GM12878 (cell line): Measurements from ENCODE around the gene MIS12. TPM values are rescaled to one million over a fixed set of nuclear protein-coding genes. Genes with fewer than 3 reads are reported as not detected.

Source experiments
- ATAC-seq: fragments of 200-7000 bp; cut with Tn5 transposase; 3 replicates; pipeline ENCODE4 v1.9.1; 2020; ENCODE audit warnings: mild to moderate bottlenecking, moderate library complexity
- BruUV-seq: library from RNA; stranded (reverse); fragments of 400-500 nt; replicated peaks from 2 replicates; lab custom pipeline; 2021; lab: Mats Ljungman, UMichigan
- CTCF ChIA-PET: fragments of 300-600 bp; sonication (Branson Sonifier 250); formaldehyde crosslinking; extraction: SDS; loops from one replicate; lab custom pipeline; 2021; ENCODE audit warnings: inconsistent platforms; lab: Yijun Ruan, JAX
- POLR2A ChIA-PET: fragments of 350-600 bp; formaldehyde crosslinking; extraction: SDS; loops from one replicate; lab custom pipeline; 2021; ENCODE audit warnings: inconsistent platforms; lab: Charles Lee
- RAD21 ChIA-PET: fragments of 300-600 bp; sonication (Branson Sonifier 250); formaldehyde crosslinking; loops from one replicate; lab custom pipeline; 2023; ENCODE audit warnings: antibody characterized with exemption; ENCODE audit not compliant: unreplicated experiment; lab: Charles Lee
- SMC1A ChIA-PET: fragments of 300-600 bp; sonication (Branson Sonifier 250); formaldehyde crosslinking; loops from one replicate; lab custom pipeline; 2023; ENCODE audit not compliant: unreplicated experiment, uncharacterized antibody; lab: Charles Lee
- DNase-seq: peaks from one replicate; pipeline ENCODE4 v3.0.0-alpha.2; 2011; ENCODE audit warnings: low read depth, low spot score
- FAIRE-seq: peaks from 3 replicates; lab custom pipeline; 2011; peaks lifted over from hg19 to GRCh38; lab: Jason Lieb, UNC
- H2AFZ ChIP-seq: 2 replicates; pipeline ENCODE4 v1.6.0; 2011; ENCODE audit warnings: low read depth, low read length, control low read depth; ENCODE audit not compliant: control insufficient read depth
- H3K27ac ChIP-seq: 2 replicates; pipeline ENCODE4 v1.5.1; 2011; ENCODE audit warnings: control low read depth; ENCODE audit not compliant: control insufficient read depth, insufficient read depth
- H3K27me3 ChIP-seq, 2 experiments: replicated peaks in 1 of 2; 2 replicates each; pipeline versions ENCODE4 v1.6.0 to v1.6.1; 2011; ENCODE audit warnings: low read length in 1 of 2; ENCODE audit not compliant: control insufficient read depth in 2 of 2, insufficient read depth in 2 of 2
- H3K36me3 ChIP-seq, 2 experiments: 2 replicates each; pipeline ENCODE4 v1.5.1; 2011; ENCODE audit warnings: low read length in 1 of 2; ENCODE audit not compliant: control insufficient read depth in 2 of 2, insufficient read depth in 2 of 2
- H3K4me1 ChIP-seq: 2 replicates; pipeline ENCODE4 v1.6.1; 2011; ENCODE audit warnings: mild to moderate bottlenecking, low read length, moderate library complexity, mixed read lengths; ENCODE audit not compliant: control insufficient read depth, insufficient read depth
- H3K4me2 ChIP-seq: 2 replicates; pipeline ENCODE4 v1.6.0; 2011; ENCODE audit warnings: control low read depth; ENCODE audit not compliant: control insufficient read depth, insufficient read depth
- H3K4me3 ChIP-seq: fragments of 200-600 bp; sonication (generic); 2 replicates; pipeline ENCODE4 v1.5.1; 2016
- H3K79me2 ChIP-seq: 2 replicates; pipeline ENCODE4 v1.6.0; 2011; ENCODE audit warnings: low read length; ENCODE audit not compliant: control insufficient read depth, insufficient read depth
- H3K9ac ChIP-seq: 2 replicates; pipeline ENCODE4 v1.8.0; 2011; ENCODE audit warnings: low read length, control low read depth, mixed read lengths; ENCODE audit not compliant: control insufficient read depth, insufficient read depth
- H3K9me3 ChIP-seq: replicated peaks from 3 replicates; pipeline ENCODE4 v1.5.1; 2011; ENCODE audit warnings: mild to moderate bottlenecking, low read length; ENCODE audit not compliant: control insufficient read depth, insufficient read depth
- H4K20me1 ChIP-seq: 2 replicates; pipeline ENCODE4 v1.6.0; 2011; ENCODE audit not compliant: control insufficient read depth, insufficient read depth
- BCLAF1 ChIP-seq: fragments of 450-650 bp; IDR thresholded peaks from 2 replicates; pipeline ENCODE4 v1.6.1; 2017; ENCODE audit warnings: antibody characterized with exemption, mild to moderate bottlenecking, moderate library complexity
- CBX5 ChIP-seq: sonication (generic); IDR thresholded peaks from 2 replicates; pipeline ENCODE4 v1.6.1; 2016; ENCODE audit warnings: low read depth, moderate library complexity, mild to moderate bottlenecking, inconsistent platforms
- EGR1 ChIP-seq, 2 experiments: IDR thresholded peaks; 1 replicate in 1 of 2; 2 replicates in 1 of 2; pipeline ENCODE4 v1.6.1; 2011 to 2012; ENCODE audit warnings: low read depth in 2 of 2, low read length in 2 of 2, borderline replicate concordance in 1 of 2, mild to moderate bottlenecking in 1 of 2, moderate library complexity in 1 of 2
- EZH2 ChIP-seq: IDR thresholded peaks from 2 replicates; pipeline ENCODE4 v1.6.1; 2012; ENCODE audit warnings: low read depth, mild to moderate bottlenecking, control low read depth, inconsistent platforms, low read length, borderline replicate concordance; ENCODE audit not compliant: control insufficient read depth
- IRF5 ChIP-seq: fragments of 450-650 bp; IDR thresholded peaks from 2 replicates; pipeline ENCODE4 v1.6.1; 2017; ENCODE audit warnings: borderline replicate concordance
- KLF5 ChIP-seq: fragments of 450-650 bp; IDR thresholded peaks from 2 replicates; pipeline ENCODE4 v1.6.1; 2014; ENCODE audit warnings: mild to moderate bottlenecking; ENCODE audit not compliant: partially characterized antibody
- MEF2B ChIP-seq: fragments of 450-650 bp; IDR thresholded peaks from 2 replicates; pipeline ENCODE4 v1.6.1; 2018; ENCODE audit warnings: mild to moderate bottlenecking, moderate library complexity; ENCODE audit not compliant: partially characterized antibody, poor library complexity, severe bottlenecking
- NKRF ChIP-seq: fragments of 450-650 bp; conservative IDR thresholded peaks from 2 replicates; pipeline ENCODE4 v1.6.1; 2017; ENCODE audit warnings: mild to moderate bottlenecking, moderate library complexity
- RELA ChIP-seq: fragments of 450-650 bp; IDR thresholded peaks from 2 replicates; pipeline ENCODE4 v1.8.0; 2014; ENCODE audit warnings: borderline replicate concordance; ENCODE audit not compliant: partially characterized antibody
- TBL1XR1 ChIP-seq: IDR thresholded peaks from 2 replicates; pipeline ENCODE4 v1.6.1; 2012; ENCODE audit warnings: low read depth, low read length, improper control_type of control experiment
- ZNF622 ChIP-seq: fragments of 450-650 bp; IDR thresholded peaks from 2 replicates; pipeline ENCODE4 v1.6.1; 2017; ENCODE audit warnings: mild to moderate bottlenecking, inconsistent platforms
- WGBS: methylation state at CpG from one replicate; pipeline ENCODE4 v1.1.6; 2016; ENCODE audit warnings: low lambda C conversion rate; ENCODE audit not compliant: insufficient replicate concordance, insufficient coverage; ENCODE audit errors: missing lambda C conversion rate; 5-methylcytosine and 5-hydroxymethylcytosine counted together
- in situ Hi-C: fragments of 300-500 bp; cut with MboI; formaldehyde crosslinking; loops from 9 replicates; pipeline ENCODE4 v1.14.3; 2018; ENCODE audit warnings: mixed read lengths
- intact Hi-C: fragments of 100-400 bp; cut with micrococcal nuclease; formaldehyde crosslinking; loops from one replicate; pipeline ENCODE4 v1.14.2; 2022; ENCODE audit not compliant: unreplicated experiment
- polyA plus RNA-seq, 11 experiments: library from polyadenylated mRNA; depleted of rRNA in 4 of 11; unstranded in 6 of 11; stranded (reverse) in 5 of 11; fragments of >200 nt; fragmentation: Nextera tagmentation in 4 of 11; fragmentation: Illumina TruSeq in 1 of 11; extraction: Ambion mirVana in 4 of 11; extraction: Trizol in 1 of 11; gene quantifications; 1 replicate in 1 of 11; 2 replicates in 10 of 11; pipeline versions ENCODE4 v1.2.1 to v1.2.3, GENCODE V29; 2011 to 2016; ENCODE audit warnings: inconsistent platforms in 2 of 11, missing spikeins in 2 of 11, low read depth in 1 of 11
- total RNA-seq, 4 experiments: library from RNA; depleted of rRNA in 3 of 4; stranded (reverse); fragments of >200 nt in 3 of 4; fragmentation: Illumina TruSeq in 1 of 4; extraction: Trizol in 1 of 4; gene quantifications; 2 replicates each; pipeline versions ENCODE4 v1.2.1 to v1.2.3, GENCODE V29; 2013 to 2021

Gene MIS12
- total and polyA plus RNA-seq, 10 of the 15 experiments (the other 5 are each of a cell fraction or from before 2014, with no cell fraction given): 19.8 to 34.2 (median 25.0) TPM

DNA sequence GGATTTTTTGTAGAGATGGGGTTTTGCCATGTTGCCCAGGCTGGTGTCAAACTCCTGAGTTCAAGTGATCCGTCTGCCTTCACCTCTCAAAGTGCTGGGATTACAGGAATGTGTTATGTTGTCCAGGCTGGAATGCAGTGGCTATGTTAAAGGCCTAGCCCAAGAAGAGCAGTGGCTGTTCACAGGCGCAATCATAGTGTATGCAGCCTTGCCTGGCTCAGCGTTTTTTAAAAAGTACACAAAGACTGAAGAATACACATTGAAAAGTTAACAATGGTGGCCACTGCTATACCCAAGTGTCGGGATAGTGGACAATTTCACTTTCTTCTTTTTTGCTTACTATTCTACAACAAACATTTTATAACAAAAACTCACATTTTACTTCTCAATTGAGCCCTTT, 7.4 kb upstream of the MIS12 start:
- Histone ChIP-seq H3K79me2 (peaks cover 15% of the 10 kb centered on the region), H4K20me1 (0 out of 2 replicates have a peak, but pooled peaks cover 1% of the 10 kb centered on the region), H3K4me3 (no peak overlapping the region), H3K9me3 (no peaks in the 10 kb centered on the region), H3K9ac (no peak overlapping the region), H3K27me3 (no peaks in the 10 kb centered on the region), H3K36me3 (peaks cover 9 to 33% of the 10 kb centered on the region in 2 experiments; a peak in 3 of 4 replicates), H3K27ac (no peak overlapping the region), H2AFZ (no peak overlapping the region), H3K4me1 (no peaks in the 10 kb centered on the region), H3K4me2 (no peak overlapping the region)
- ATAC-seq (no peak), FAIRE-seq (no peak), DNase-seq (no peak)
- no peak for TF ChIP-seq RELA
- no peak for TF ChIP-seq IRF5
- TF ChIP-seq EZH2: no peak
- RAD21 ChIA-PET: no interaction called here
- WGBS: 97% methylated on average over 4 of the region's 4 CpGs
- CTCF ChIA-PET: no interaction called here
- in situ Hi-C loops (no loop called here), intact Hi-C loops (no loop called here)
- POLR2A ChIA-PET: no interaction called here
- SMC1A ChIA-PET: no interaction called here
- BruUV-seq: no TSS peak

DNA sequence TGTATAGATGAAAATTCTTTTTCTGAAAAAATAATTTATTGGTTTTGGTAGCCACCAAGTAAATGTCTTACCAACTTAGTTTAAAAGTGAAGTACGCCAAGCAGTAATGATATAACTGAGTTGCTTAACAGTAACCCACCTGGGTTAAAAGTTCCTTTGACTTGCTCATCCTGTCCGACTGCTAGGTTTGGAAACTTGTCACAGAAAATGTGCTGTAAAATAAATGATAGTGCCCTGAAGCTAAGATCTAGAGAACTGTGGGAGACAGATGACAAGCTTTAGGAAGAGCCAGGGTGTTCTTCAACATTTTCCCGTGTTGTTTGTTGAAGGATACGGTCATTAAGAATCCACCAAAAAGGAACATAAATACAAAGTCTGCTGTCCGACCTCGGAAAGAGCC, 5.4 kb upstream of the MIS12 start:
- intact Hi-C loops (no loop called here), in situ Hi-C loops (no loop called here)
- 97% methylated on average over 6 of the region's 6 CpGs for WGBS
- H3K9ac ChIP-seq: no peak overlapping the region
- ChIA-PET CTCF (interaction anchor here (1.0 to 1.2 kb wide), 2 partner anchors 10 to 12 kb away, joined by 5 read pairs; partner anchors contain the start of gene DHX33), RAD21 (no interaction called here), SMC1A (interaction anchor here (1.2 kb wide), 1 partner anchor 10 kb away, joined by 4 read pairs; no protein-coding TSS in a partner anchor), POLR2A (no interaction called here)
- no peaks in the 10 kb centered on the region for H4K20me1 ChIP-seq
- H3K27ac ChIP-seq: no peak overlapping the region
- DNase-seq (no peak), ATAC-seq (no peak), FAIRE-seq (no peak)
- H3K27me3 ChIP-seq: no peaks in the 10 kb centered on the region
- H3K4me2 ChIP-seq: no peak overlapping the region
- peaks cover 33% of the 10 kb centered on the region for H3K79me2 ChIP-seq
- no TSS peak for BruUV-seq
- H3K36me3 ChIP-seq: peaks cover 9 to 25% of the 10 kb centered on the region in 2 experiments; a peak in 3 of 4 replicates
- H3K4me1 ChIP-seq: peaks cover 7% of the 10 kb centered on the region; the same call in 1 of the 2 replicates
- H3K4me3 ChIP-seq: no peak overlapping the region
- H2AFZ ChIP-seq: no peak overlapping the region
- no peaks in the 10 kb centered on the region for H3K9me3 ChIP-seq
- TF ChIP-seq ZNF622 (no peak), CBX5 (no peak), EGR1 (IDR thresholded peaks at IDR 0.05; ENCODE audit: borderline replicate concordance in 1 of 2, low read depth in 2 of 2, low read length in 2 of 2) (no peak), TBL1XR1 (no peak), MEF2B (no peak), NKRF (no peak), KLF5 (no peak), BCLAF1 (no peak)
